ENCODE measurements around the gene GSX1.
"Not testable (repeated sequence)": the region's sequence is repeated elsewhere in the genome, so short reads cannot be mapped to it uniquely, and the experiment has no call there.

Gene GSX1

GRCh38 chr13:27792393-27793218 is at the start of gene GSX1:
Gene GSX1 (plus strand): TSS chr13:27792483. CDS start chr13:27792691, 208 bp downstream.
- peak; percentile 10 for DNase-seq

GRCh38 chr13:27744801-27745200 is 47.5 kb upstream of the GSX1 start:
- no peak for DNase-seq

- no peak for DNase-seq
Observed at GRCh38 chr13:27745301-27745700, 47.0 kb upstream of the GSX1 start.

- not testable (repeated sequence) for DNase-seq
Observed at GRCh38 chr13:27748143-27748542, 44.1 kb upstream of the GSX1 start.

- no peak for DNase-seq
Observed at GRCh38 chr13:27751953-27752532, 40.2 kb upstream of the GSX1 start.

- no peak for DNase-seq
Observed at GRCh38 chr13:27765650-27766049, 26.6 kb upstream of the GSX1 start.

GRCh38 chr13:27770809-27771208 is 21.5 kb upstream of the GSX1 start:
- peak; percentile 24 for DNase-seq

- no peak for DNase-seq
Observed at GRCh38 chr13:27772651-27773425, 19.4 kb upstream of the GSX1 start.

- no peak for DNase-seq
Observed at GRCh38 chr13:27774169-27774568, 18.1 kb upstream of the GSX1 start.

GRCh38 chr13:27774651-27775050 is 17.6 kb upstream of the GSX1 start:
- DNase-seq, result no peak

GRCh38 chr13:27775943-27776342 is 16.3 kb upstream of the GSX1 start:
- DNase-seq, result peak; percentile 60

GRCh38 chr13:27782151-27782550 is 10.1 kb upstream of the GSX1 start:
- DNase-seq, result no peak

GRCh38 chr13:27783111-27783510 is 9.2 kb upstream of the GSX1 start:
- DNase-seq, result peak; percentile 30

- no peak for DNase-seq
Observed at GRCh38 chr13:27788271-27788670, 4.0 kb upstream of the GSX1 start.

- DNase-seq, result no peak
Observed at GRCh38 chr13:27789153-27789494, 3.2 kb upstream of the GSX1 start.

GRCh38 chr13:27789495-27790303 is 2.6 kb upstream of the GSX1 start:
- no peak for DNase-seq

- DNase-seq, result no peak
Observed at GRCh38 chr13:27790523-27790922, 1.8 kb upstream of the GSX1 start.

GRCh38 chr13:27791146-27791900 is 960 bp upstream of the GSX1 start:
- DNase-seq, result peak; percentile 11

GRCh38 chr13:27791901-27792392 is 336 bp upstream of the GSX1 start:
- no peak for DNase-seq

GRCh38 chr13:27793507-27794367 is 1.5 kb downstream of the GSX1 start:
- DNase-seq, result no peak

GRCh38 chr13:27794368-27794691 is 2.0 kb downstream of the GSX1 start:
- DNase-seq, result no peak

Measured in NCI-H345 (cell line).